GM06990 (cell line): ENCODE results near the gene HADHB.

Experiments used
- DNase-seq: peaks from one replicate; pipeline ENCODE4 v3.0.0-alpha.2; 2011; ENCODE audit not compliant: insufficient read length; ENCODE audit errors: extremely low read depth
- H3K27me3 ChIP-seq: replicated peaks from 2 replicates; pipeline ENCODE4 v1.6.0; 2011; ENCODE audit warnings: low read length; ENCODE audit not compliant: control insufficient read depth, insufficient read depth
- H3K36me3 ChIP-seq: 2 replicates; pipeline ENCODE4 v1.5.1; 2011; ENCODE audit warnings: low read length; ENCODE audit not compliant: control insufficient read depth, insufficient read depth
- H3K4me3 ChIP-seq: replicated peaks from 2 replicates; pipeline ENCODE4 v1.5.1; 2011; ENCODE audit warnings: low read depth, mild to moderate bottlenecking, control low read depth, low read length
- TF ChIP-seq, protein P1 (sequence below): IDR thresholded peaks from 2 replicates; pipeline ENCODE4 v1.5.1; 2011; ENCODE audit warnings: low read length, control low read depth, mild to moderate bottlenecking, inconsistent platforms; ENCODE audit not compliant: insufficient read depth, poor library complexity, severe bottlenecking

HADHB gene

DNA sequence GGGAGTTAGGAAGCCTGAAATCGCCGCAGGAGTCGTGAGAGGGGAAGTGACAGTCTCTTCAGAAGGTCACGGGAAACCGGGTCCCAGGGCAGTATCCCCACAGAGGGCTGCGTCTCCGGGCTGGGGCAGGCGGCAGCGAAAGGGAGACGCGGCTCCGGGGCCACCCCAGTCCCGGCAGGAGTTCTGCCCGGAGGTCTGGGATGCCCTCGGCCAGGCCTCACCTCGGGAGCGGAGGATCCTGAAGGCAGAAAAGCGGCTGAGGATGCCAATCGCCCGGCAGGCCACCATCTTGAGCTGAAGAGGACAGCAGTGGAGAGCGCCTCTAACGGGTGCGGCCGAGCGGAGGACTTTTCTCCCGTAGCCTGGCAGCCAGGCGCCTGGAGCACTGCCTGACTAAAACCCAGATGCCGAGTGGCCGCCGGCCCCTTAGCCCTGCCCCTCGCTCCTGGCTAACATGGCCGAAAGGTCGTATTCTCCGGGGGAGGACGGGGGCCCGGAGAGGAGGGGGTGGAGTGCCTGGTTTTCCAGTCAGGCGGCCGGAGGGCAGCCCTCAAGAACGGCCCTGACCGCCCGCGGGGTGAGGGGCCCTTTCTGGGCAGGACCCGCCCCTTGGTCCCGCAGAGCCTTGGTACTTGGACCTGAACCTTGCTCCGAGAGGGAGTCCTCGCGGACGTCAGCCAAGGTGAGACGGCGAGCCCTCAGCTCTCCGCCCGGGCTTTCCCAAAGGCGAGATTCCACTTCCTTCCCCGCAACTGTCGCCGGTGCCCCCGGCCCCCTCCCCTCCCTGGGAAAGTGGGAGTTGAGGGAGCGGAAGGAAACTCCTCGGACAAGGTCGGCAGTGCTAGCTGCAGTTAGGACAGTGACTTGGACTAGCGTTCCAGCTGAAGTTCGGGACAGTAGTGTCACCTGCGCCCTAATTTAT lies at the start of gene HADHB, which contains the start of gene HADHA:
HADHB (plus strand) TSS at position 631 of the 922 bp plus-strand sequence. CDS start 9,316 bp downstream, outside the sequence.
HADHA (minus strand) TSS at position 324 of the 922 bp plus-strand sequence; CDS start at position 288, 36 bp downstream.
- TF ChIP-seq, protein P1, sequence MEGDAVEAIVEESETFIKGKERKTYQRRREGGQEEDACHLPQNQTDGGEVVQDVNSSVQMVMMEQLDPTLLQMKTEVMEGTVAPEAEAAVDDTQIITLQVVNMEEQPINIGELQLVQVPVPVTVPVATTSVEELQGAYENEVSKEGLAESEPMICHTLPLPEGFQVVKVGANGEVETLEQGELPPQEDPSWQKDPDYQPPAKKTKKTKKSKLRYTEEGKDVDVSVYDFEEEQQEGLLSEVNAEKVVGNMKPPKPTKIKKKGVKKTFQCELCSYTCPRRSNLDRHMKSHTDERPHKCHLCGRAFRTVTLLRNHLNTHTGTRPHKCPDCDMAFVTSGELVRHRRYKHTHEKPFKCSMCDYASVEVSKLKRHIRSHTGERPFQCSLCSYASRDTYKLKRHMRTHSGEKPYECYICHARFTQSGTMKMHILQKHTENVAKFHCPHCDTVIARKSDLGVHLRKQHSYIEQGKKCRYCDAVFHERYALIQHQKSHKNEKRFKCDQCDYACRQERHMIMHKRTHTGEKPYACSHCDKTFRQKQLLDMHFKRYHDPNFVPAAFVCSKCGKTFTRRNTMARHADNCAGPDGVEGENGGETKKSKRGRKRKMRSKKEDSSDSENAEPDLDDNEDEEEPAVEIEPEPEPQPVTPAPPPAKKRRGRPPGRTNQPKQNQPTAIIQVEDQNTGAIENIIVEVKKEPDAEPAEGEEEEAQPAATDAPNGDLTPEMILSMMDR = peak; percentile 39
- peak; percentile 92 for DNase-seq
- Histone ChIP-seq H3K4me3 (peak within 1 kb of the TSS; percentile 97), H3K27me3 (no peaks in the 10 kb centered on the region), H3K36me3 (no peaks in the 10 kb centered on the region)

DNA sequence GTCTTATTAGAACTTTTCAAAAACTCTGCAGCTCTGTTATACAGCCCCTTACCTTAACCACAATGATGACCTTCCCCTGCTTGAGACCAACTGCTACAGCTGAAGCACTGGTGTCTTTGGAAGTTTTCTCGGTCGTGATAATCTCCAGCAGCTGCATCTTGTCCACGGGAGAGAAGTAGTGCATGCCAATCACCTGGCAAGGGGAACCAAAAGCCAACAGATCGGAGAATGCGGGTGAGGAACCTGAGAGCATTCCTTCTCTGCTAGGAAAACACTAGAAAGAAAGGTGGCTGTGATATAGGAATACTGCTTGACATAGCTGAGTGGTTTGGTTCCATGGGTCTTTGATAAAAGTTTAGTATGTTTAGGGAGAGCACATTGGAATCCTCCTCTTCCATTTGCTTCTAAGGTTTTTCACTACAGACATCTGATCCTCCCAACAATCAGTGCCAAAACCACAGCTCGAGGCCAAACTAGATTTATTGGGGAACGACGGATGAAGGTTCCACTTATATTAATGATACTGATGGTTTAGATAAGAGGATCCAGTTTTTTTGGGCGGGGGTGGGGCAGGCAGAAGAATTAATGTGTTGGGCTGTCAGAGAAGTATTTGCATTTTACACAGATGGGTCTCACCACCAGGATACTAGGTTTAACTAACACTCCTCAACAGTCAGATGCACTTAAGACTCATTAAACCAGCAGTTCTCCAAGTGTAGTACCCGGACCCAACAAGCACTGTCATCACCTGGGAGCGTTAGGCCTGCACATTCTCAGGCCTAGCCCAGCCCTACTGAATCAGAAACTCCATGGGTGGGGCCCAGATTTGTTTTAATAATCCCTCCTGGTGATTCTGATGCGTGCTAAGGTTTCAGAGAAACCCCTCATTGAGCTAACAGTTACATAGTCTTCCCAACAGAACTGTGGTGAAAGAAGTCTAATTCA lies 49.4 kb upstream of the HADHB start:
- TF ChIP-seq, protein P1 = no peak
- Histone ChIP-seq H3K4me3 (no peak overlapping the region), H3K36me3 (peaks cover 32% of the 10 kb centered on the region), H3K27me3 (no peaks in the 10 kb centered on the region)
- DNase-seq = no peak

DNA sequence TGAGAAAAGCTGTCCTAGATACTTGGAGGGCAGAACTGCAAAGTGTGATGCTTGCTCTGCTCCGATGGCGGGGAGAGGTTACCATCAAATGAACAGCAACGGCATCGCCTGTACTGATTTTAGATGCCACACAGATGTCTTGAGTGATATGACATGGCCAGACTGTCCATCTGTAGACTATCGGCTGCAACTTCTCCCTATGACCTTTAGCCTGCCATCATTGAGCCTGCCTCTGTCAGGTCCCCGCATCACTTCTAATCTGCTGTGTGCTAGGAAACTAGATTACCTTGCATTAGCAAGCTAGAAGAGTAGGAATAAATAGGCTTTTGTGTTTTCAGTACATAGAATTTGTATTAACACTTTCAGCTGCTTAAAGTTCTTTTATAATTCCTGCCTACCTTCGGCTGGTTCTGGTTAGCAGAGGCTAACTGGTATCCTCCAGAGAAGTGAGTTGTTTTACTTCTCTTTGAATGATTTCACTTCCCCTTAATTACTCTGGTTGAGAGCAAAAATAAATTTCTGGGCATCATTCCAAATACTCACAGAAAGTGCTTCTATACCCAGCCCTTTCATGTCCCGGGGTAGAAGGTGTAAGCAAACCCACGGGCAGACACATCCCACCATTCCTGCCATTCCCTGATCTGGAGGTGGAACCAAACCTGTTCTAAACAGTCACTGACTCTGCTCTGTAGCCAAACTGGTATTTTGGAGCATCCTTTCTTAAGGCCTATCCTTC lies 47.9 kb upstream of the HADHB start:
- H3K36me3 ChIP-seq = peaks cover 23% of the 10 kb centered on the region

DNA sequence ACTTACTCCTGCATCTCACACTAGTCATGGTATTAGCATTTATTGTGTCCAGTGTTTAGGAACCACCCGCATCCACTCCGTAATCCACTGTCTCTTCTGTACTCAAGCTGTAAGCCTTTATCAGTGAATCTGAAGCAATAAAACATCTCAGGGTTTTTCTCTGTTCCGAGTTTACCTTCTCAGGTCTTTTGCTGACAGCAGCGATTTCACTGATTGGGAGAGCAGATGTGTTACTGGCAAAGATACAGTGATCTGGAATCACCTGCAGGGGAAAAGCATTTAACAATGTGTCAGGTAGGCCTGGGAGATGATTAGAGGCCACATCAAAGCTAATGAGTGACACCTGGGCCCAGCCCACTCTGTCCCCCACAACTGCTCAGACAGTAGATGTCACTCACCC lies 47.2 kb upstream of the HADHB start:
- H3K36me3 ChIP-seq = peaks cover 23% of the 10 kb centered on the region
- TF ChIP-seq, protein P1 = no peak
- DNase-seq = no peak

More for the DNA sequence above, 47.9 kb upstream of the HADHB start:
- Histone ChIP-seq H3K4me3 (no peak overlapping the region), H3K27me3 (no peaks in the 10 kb centered on the region)
- DNase-seq = no peak
- TF ChIP-seq, protein P1 = no peak

DNA sequence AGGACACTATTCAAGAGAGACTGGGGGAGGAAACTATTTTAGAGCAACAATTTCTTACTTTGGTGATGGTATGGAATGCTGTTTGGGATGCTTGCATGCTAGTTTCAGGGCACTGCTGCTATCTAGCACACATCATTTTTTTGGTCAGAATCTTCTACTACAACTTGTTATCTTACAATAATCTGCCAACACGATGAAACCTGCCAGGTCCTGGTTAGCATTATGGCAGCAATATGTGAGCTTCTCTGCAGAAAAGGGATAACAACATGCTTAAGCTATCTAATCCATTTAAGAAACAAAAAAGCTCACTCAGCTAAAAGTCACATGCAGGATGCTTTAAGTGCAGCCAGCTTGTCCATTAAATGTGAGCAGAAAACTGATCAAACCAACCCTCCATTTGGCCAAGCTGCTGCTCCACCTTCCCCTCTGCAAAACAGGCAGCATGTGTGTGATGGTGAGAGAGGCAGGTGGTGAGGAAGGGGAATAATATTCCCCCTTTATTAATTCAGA lies 41.7 kb upstream of the HADHB start:
- no peak for DNase-seq
- Histone ChIP-seq H3K36me3 (peaks cover 18% of the 10 kb centered on the region), H3K4me3 (no peak overlapping the region), H3K27me3 (no peaks in the 10 kb centered on the region)
- TF ChIP-seq, protein P1 = no peak

More for the DNA sequence above, 47.2 kb upstream of the HADHB start:
- Histone ChIP-seq H3K27me3 (no peaks in the 10 kb centered on the region), H3K4me3 (no peak overlapping the region)
